HL-60 (cell line): Measurements from ENCODE around the gene OTULINL.
"Not testable (repeated sequence)": the region's sequence is repeated elsewhere in the genome, so short reads cannot be mapped to it uniquely, and the experiment has no call there.

Experiments
- DNase-seq, 2 experiments: peaks; one replicate each; pipeline ENCODE4 v3.0.0-alpha.2; 2010 to 2020; ENCODE audit warnings: low read depth in 1 of 2, low spot score in 1 of 2
- H3K27ac ChIP-seq: fragments of 250-450 bp; sonication (Bioruptor Pico); replicated peaks from 2 replicates; pipeline ENCODE4 v1.5.1; 2020; ENCODE audit warnings: mild to moderate bottlenecking, moderate library complexity
- H3K27me3 ChIP-seq: fragments of 250-450 bp; sonication (Bioruptor Pico); 2 replicates; pipeline ENCODE4 v1.5.1; 2021; ENCODE audit warnings: mild to moderate bottlenecking, moderate library complexity; ENCODE audit not compliant: insufficient read depth, poor library complexity, severe bottlenecking
- H3K4me3 ChIP-seq: replicated peaks from 2 replicates; pipeline ENCODE4 v1.5.1; 2011; ENCODE audit warnings: mild to moderate bottlenecking, control low read depth, low read length; ENCODE audit not compliant: insufficient read depth
- GABPA ChIP-seq: IDR thresholded peaks from 2 replicates; pipeline ENCODE4 v1.6.1; 2012; ENCODE audit warnings: low read depth
- POLR2AphosphoS5 ChIP-seq: IDR thresholded peaks from 2 replicates; pipeline ENCODE4 v1.6.1; 2012; ENCODE audit warnings: low read depth
- SPI1 ChIP-seq: IDR thresholded peaks from 2 replicates; pipeline ENCODE4 v1.6.1; 2012; ENCODE audit warnings: low read depth, mild to moderate bottlenecking, borderline replicate concordance
- TF ChIP-seq, protein P1 (sequence below): IDR thresholded peaks from one replicate; pipeline ENCODE4 v1.5.1; 2011; ENCODE audit warnings: low read length, control low read depth, inconsistent platforms; ENCODE audit not compliant: insufficient read depth
- TF ChIP-seq, protein P2 (sequence below): IDR thresholded peaks from 2 replicates; pipeline ENCODE4 v1.6.1; 2012; ENCODE audit warnings: low read depth; ENCODE audit not compliant: insufficient replicate concordance

The OTULINL gene

DNA sequence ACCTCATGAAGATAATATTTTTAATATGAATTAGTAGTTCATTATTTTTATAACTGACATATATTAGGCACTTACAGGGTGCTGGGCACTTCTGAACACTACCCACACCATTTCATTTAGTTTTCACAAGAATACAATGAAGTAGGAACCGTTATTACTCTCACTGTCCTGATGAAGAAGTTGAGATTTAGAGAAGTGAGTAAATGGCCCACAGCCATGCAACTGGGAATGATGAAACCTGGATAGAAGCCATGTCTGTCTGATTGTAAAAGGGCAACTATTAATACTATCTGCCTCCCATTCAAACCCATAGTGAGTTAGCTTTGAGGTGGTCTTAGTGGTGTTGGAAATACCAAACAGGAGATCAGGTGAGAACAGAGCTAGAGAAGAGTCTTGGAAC, 29.6 kb upstream of the OTULINL start:
- Histone ChIP-seq H3K27ac (no peak overlapping the region; the same call in 1 of the 2 replicates), H3K4me3 (no peak overlapping the region), H3K27me3 (no peaks in the 10 kb centered on the region)
- DNase-seq: peak in 1 of 2 experiments; percentile 66
- TF ChIP-seq SPI1 (peak; percentile 77; the same call in 1 of the 2 replicates), POLR2AphosphoS5 (no peak), GABPA (no peak)
- TF ChIP-seq, protein P1, sequence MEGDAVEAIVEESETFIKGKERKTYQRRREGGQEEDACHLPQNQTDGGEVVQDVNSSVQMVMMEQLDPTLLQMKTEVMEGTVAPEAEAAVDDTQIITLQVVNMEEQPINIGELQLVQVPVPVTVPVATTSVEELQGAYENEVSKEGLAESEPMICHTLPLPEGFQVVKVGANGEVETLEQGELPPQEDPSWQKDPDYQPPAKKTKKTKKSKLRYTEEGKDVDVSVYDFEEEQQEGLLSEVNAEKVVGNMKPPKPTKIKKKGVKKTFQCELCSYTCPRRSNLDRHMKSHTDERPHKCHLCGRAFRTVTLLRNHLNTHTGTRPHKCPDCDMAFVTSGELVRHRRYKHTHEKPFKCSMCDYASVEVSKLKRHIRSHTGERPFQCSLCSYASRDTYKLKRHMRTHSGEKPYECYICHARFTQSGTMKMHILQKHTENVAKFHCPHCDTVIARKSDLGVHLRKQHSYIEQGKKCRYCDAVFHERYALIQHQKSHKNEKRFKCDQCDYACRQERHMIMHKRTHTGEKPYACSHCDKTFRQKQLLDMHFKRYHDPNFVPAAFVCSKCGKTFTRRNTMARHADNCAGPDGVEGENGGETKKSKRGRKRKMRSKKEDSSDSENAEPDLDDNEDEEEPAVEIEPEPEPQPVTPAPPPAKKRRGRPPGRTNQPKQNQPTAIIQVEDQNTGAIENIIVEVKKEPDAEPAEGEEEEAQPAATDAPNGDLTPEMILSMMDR: no peak
- TF ChIP-seq, protein P2, sequence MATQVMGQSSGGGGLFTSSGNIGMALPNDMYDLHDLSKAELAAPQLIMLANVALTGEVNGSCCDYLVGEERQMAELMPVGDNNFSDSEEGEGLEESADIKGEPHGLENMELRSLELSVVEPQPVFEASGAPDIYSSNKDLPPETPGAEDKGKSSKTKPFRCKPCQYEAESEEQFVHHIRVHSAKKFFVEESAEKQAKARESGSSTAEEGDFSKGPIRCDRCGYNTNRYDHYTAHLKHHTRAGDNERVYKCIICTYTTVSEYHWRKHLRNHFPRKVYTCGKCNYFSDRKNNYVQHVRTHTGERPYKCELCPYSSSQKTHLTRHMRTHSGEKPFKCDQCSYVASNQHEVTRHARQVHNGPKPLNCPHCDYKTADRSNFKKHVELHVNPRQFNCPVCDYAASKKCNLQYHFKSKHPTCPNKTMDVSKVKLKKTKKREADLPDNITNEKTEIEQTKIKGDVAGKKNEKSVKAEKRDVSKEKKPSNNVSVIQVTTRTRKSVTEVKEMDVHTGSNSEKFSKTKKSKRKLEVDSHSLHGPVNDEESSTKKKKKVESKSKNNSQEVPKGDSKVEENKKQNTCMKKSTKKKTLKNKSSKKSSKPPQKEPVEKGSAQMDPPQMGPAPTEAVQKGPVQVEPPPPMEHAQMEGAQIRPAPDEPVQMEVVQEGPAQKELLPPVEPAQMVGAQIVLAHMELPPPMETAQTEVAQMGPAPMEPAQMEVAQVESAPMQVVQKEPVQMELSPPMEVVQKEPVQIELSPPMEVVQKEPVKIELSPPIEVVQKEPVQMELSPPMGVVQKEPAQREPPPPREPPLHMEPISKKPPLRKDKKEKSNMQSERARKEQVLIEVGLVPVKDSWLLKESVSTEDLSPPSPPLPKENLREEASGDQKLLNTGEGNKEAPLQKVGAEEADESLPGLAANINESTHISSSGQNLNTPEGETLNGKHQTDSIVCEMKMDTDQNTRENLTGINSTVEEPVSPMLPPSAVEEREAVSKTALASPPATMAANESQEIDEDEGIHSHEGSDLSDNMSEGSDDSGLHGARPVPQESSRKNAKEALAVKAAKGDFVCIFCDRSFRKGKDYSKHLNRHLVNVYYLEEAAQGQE: no peak

DNA sequence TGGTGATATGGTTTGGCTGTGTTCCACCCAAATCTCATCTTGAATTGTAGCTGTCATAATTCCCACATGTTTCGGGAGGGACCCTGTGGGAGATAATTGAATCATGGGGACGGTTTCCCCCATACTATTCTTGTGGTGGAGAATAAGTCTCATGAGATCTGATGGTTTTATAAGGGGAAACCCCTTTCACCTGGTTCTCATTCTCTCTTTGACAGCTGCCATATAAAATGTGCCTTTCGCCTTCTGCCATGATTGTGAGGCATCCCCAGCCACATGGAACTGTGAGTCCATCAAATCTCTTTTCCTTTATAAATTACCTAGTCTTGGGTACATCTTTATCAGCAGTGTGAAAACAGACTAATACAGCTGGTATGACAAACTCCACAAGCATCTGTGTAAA, 27.3 kb upstream of the OTULINL start:
- not testable (repeated sequence) for H3K4me3 ChIP-seq, DNase-seq, H3K27me3 ChIP-seq, H3K27ac ChIP-seq

DNA sequence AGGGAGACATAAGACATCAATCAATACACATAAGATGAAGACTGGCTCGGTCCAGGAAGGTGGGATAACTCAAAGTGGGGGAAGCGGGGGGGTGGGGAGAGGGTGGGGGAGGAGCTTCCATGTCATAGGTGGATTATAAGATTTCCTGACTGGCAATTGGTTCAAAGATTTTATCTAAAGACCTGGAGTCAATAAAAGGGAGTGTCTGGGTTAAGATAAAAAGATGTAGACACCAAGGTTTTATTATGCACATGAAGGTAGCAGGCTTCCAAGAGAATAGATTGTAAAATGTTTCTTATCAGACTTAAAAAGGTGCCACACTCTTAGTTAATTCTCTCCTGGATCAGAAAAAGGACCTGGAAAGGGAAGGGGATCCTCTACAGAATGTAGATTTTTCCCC, 25.6 kb upstream of the OTULINL start:
- no peak overlapping the region for H3K4me3 ChIP-seq
- H3K27me3 ChIP-seq: no peaks in the 10 kb centered on the region

DNA sequence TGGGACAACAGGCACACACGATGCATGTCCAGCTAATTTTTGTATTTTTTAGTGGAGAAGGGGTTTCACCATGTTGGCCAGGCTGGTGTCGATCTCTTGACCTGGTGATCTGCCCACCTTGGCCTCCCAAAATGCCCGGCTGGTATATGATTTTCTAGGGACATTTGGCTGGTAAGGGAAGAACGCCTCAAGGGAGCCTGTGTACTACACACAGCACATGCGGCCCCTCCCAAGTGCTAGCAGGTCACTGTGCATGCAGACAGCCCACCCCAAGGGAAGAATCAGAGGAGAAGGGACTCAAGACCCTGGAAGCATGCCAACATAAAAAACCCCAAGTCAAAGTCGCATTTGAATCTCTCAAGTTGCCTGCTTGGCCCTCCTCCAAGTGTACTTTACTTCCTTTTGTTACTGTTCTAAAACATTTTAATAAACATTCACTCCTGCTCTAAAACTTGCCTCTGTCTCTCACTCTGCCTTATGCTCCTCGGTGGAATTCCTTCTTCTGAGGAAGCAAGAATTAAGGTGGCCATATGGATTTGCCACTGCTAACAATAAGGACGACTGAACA, 24.3 kb upstream of the OTULINL start:
- Histone ChIP-seq H3K27ac (no peak overlapping the region), H3K27me3 (no peaks in the 10 kb centered on the region), H3K4me3 (no peak overlapping the region)
- no peak for DNase-seq
- TF ChIP-seq, protein P2: no peak
- TF ChIP-seq POLR2AphosphoS5: no peak

More for the DNA sequence above, 25.6 kb upstream of the OTULINL start:
- no peak for DNase-seq
- TF ChIP-seq POLR2AphosphoS5: no peak
- TF ChIP-seq, protein P1: no peak
- TF ChIP-seq GABPA: no peak
- no peak overlapping the region for H3K27ac ChIP-seq

DNA sequence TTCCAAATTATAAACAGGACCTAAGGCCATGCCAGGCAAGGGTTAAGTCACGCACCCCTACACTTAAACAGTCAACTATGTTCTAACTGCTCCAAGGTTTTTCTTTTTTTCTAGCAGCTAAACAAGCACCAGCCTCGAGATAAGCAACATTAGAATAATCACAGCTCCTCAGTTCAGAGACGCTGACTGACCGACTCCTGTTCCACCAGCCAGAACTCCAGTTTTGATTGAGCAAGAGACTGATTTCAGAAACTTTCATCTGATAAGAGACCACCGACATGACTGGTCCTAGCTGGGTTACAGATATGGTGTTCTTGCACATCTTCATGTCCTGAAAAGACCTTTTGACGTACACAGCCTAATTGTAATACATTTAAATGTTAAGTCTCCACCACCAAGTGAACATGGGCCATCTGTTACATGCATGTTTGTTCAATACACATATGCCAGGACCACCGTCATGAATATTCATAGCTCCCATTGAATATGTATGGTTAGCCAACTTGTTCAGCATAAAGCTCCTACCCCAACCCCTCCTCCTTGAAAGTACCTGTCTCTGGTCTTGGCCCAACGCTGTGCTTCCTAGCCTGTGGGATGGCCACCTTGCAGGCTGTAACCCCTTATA, 23.7 kb upstream of the OTULINL start:
- TF ChIP-seq SPI1: no peak
- TF ChIP-seq, protein P2: no peak
- no peak for TF ChIP-seq POLR2AphosphoS5
- TF ChIP-seq GABPA: no peak
- TF ChIP-seq, protein P1: no peak
- DNase-seq: no peak
- no peak overlapping the region for H3K4me3 ChIP-seq
- H3K27ac ChIP-seq: no peak overlapping the region; the same call in 1 of the 2 replicates
- H3K27me3 ChIP-seq: no peaks in the 10 kb centered on the region
